SJSA1 (cell line): ENCODE results near the gene TK2. TPM values are rescaled to one million over a fixed set of nuclear protein-coding genes. Genes with fewer than 3 reads are reported as not detected.
"Not testable (repeated sequence)": the region's sequence is repeated elsewhere in the genome, so short reads cannot be mapped to it uniquely, and the experiment has no call there.

ENCODE experiments used
- DNase-seq, 2 experiments: peaks; one replicate each; pipeline ENCODE4 v3.0.0-alpha.2; 2015 to 2020; ENCODE audit warnings: low spot score in 2 of 2, low read depth in 1 of 2
- H3K27ac ChIP-seq: fragments of 250-450 bp; sonication (Bioruptor Pico); 2 replicates; pipeline ENCODE4 v1.5.1; 2020; ENCODE audit warnings: mild to moderate bottlenecking, moderate library complexity
- H3K27me3 ChIP-seq: fragments of 250-450 bp; sonication (Bioruptor Pico); replicated peaks from 2 replicates; pipeline ENCODE4 v1.5.1; 2020; ENCODE audit warnings: mild to moderate bottlenecking, moderate library complexity
- H3K36me3 ChIP-seq: fragments of 250-450 bp; sonication (Bioruptor Pico); 2 replicates; pipeline ENCODE4 v1.5.1; 2020; ENCODE audit warnings: mild to moderate bottlenecking
- H3K4me1 ChIP-seq: fragments of 250-450 bp; sonication (Bioruptor Pico); replicated peaks from 2 replicates; pipeline ENCODE4 v1.6.1; 2021; ENCODE audit warnings: mild to moderate bottlenecking
- H3K4me3 ChIP-seq: fragments of 250-450 bp; sonication (Bioruptor Pico); 2 replicates; pipeline ENCODE4 v1.5.1; 2020; ENCODE audit warnings: mild to moderate bottlenecking
- H3K9me3 ChIP-seq: fragments of 250-450 bp; sonication (Bioruptor Pico); replicated peaks from 2 replicates; pipeline ENCODE4 v1.5.1; 2020; ENCODE audit warnings: mild to moderate bottlenecking
- total RNA-seq: library from RNA; depleted of rRNA; stranded (reverse); fragments of >200 nt; shearing (Covaris generic); gene quantifications from 2 replicates; pipeline ENCODE4 v1.2.3, GENCODE V29; 2014; rRNA removed

TK2 gene
- total RNA-seq, 1 experiment from 2014 or later: 28.9 TPM

GRCh38 chr16:66469291-66469946 lies 80.5 kb downstream of the TK2 start:
- Histone ChIP-seq H3K36me3 (no peaks in the 10 kb centered on the region), H3K27ac (no peak overlapping the region), H3K27me3 (peaks cover 9% of the 10 kb centered on the region; the same call in 1 of the 2 replicates), H3K4me1 (no peaks in the 10 kb centered on the region), H3K9me3 (no peaks in the 10 kb centered on the region), H3K4me3 (no peak overlapping the region)
- no peak for DNase-seq

GRCh38 chr16:66468321-66468965 lies 81.5 kb downstream of the TK2 start:
- DNase-seq: no peak
- peaks cover 9% of the 10 kb centered on the region; the same call in 1 of the 2 replicates for H3K27me3 ChIP-seq
- no peaks in the 10 kb centered on the region for H3K9me3 ChIP-seq
- no peak overlapping the region for H3K4me3 ChIP-seq
- H3K27ac ChIP-seq: no peak overlapping the region
- no peaks in the 10 kb centered on the region for H3K36me3 ChIP-seq
- H3K4me1 ChIP-seq: no peaks in the 10 kb centered on the region

GRCh38 chr16:66467611-66468010 lies 82.3 kb downstream of the TK2 start:
- H3K27me3 ChIP-seq: peaks cover 9% of the 10 kb centered on the region; the same call in 1 of the 2 replicates
- H3K4me3 ChIP-seq: no peak overlapping the region
- H3K9me3 ChIP-seq: no peaks in the 10 kb centered on the region
- H3K27ac ChIP-seq: no peak overlapping the region
- no peaks in the 10 kb centered on the region for H3K36me3 ChIP-seq
- no peak for DNase-seq
- no peaks in the 10 kb centered on the region for H3K4me1 ChIP-seq

- not testable (repeated sequence) for H3K36me3 ChIP-seq, H3K9me3 ChIP-seq, H3K4me1 ChIP-seq, H3K4me3 ChIP-seq, H3K27ac ChIP-seq, DNase-seq
- H3K27me3 ChIP-seq: peaks cover 14% of the 10 kb centered on the region; the same call in 1 of the 2 replicates
Observed at GRCh38 chr16:66466636-66467035, 83.3 kb downstream of the TK2 start.

- H3K4me3 ChIP-seq, DNase-seq, H3K27ac ChIP-seq, H3K4me1 ChIP-seq, H3K36me3 ChIP-seq, H3K9me3 ChIP-seq: not testable (repeated sequence)
- H3K27me3 ChIP-seq: peaks cover 14% of the 10 kb centered on the region; the same call in 1 of the 2 replicates
Observed at GRCh38 chr16:66465946-66466345, 84.0 kb downstream of the TK2 start.

GRCh38 chr16:66462912-66463311 lies 87.0 kb downstream of the TK2 start:
- Histone ChIP-seq H3K27ac (no peak overlapping the region), H3K36me3 (no peaks in the 10 kb centered on the region), H3K4me3 (no peak overlapping the region), H3K9me3 (no peaks in the 10 kb centered on the region), H3K27me3 (peaks cover 24% of the 10 kb centered on the region), H3K4me1 (peaks cover 2% of the 10 kb centered on the region)
- no peak for DNase-seq

GRCh38 chr16:66460703-66461102 lies 89.2 kb downstream of the TK2 start:
- H3K27me3 ChIP-seq: peaks cover 24% of the 10 kb centered on the region
- no peak overlapping the region for H3K4me3 ChIP-seq
- no peaks in the 10 kb centered on the region for H3K36me3 ChIP-seq
- no peak for DNase-seq
- no peak overlapping the region for H3K27ac ChIP-seq
- H3K9me3 ChIP-seq: no peaks in the 10 kb centered on the region
- peaks cover 14% of the 10 kb centered on the region for H3K4me1 ChIP-seq

- Histone ChIP-seq H3K27me3 (peaks cover 18% of the 10 kb centered on the region), H3K4me3 (no peak overlapping the region), H3K9me3 (no peaks in the 10 kb centered on the region), H3K4me1 (peaks cover 14% of the 10 kb centered on the region), H3K27ac (no peak overlapping the region), H3K36me3 (no peaks in the 10 kb centered on the region)
- no peak for DNase-seq
Observed at GRCh38 chr16:66459878-66460277, 90.0 kb downstream of the TK2 start.

GRCh38 chr16:66458853-66459252 lies 91.1 kb downstream of the TK2 start:
- Histone ChIP-seq H3K4me3 (no peak overlapping the region), H3K4me1 (peaks cover 14% of the 10 kb centered on the region), H3K9me3 (no peaks in the 10 kb centered on the region), H3K36me3 (no peaks in the 10 kb centered on the region), H3K27me3 (peaks cover 15% of the 10 kb centered on the region), H3K27ac (no peak overlapping the region)
- DNase-seq: no peak

- no peaks in the 10 kb centered on the region for H3K36me3 ChIP-seq
- H3K27me3 ChIP-seq: peaks cover 15% of the 10 kb centered on the region
- H3K4me1 ChIP-seq: peaks cover 14% of the 10 kb centered on the region
- H3K4me3 ChIP-seq: no peak overlapping the region
- H3K27ac ChIP-seq: no peak overlapping the region
- no peaks in the 10 kb centered on the region for H3K9me3 ChIP-seq
- DNase-seq: no peak
Observed at GRCh38 chr16:66458292-66458691, 91.6 kb downstream of the TK2 start.

Other genes starting within 250 kb of the TK2 start
- not detected in 2 replicates for gene CDH5, start 183.4 kb downstream of the TK2 start, total RNA-seq
- not detected in 2 replicates for gene BEAN1, start 122.8 kb downstream of the TK2 start, total RNA-seq
- 124 and 134 TPM in 2 replicates for gene CKLF, start 2.5 kb upstream of the TK2 start, total RNA-seq
- gene CMTM1, start 16.3 kb upstream of the TK2 start, total RNA-seq: 3.5 and 5.4 TPM in 2 replicates
- gene CMTM2, start 29.3 kb upstream of the TK2 start, total RNA-seq: 1.6 TPM in 1 of 2 replicates, not detected in the other
- 13.6 and 18.9 TPM in 2 replicates for gene CMTM3, start 54.6 kb upstream of the TK2 start, total RNA-seq
- gene CMTM4, start 146.6 kb upstream of the TK2 start, total RNA-seq: 8.9 and 14.6 TPM in 2 replicates
- gene DYNC1LI2, start 201.5 kb upstream of the TK2 start, total RNA-seq: 89.0 and 101 TPM in 2 replicates